NCI-H774 (cell line): ENCODE results near the gene SMPD3.

Source experiments
- DNase-seq: peaks from one replicate; lab custom pipeline; 2025; lab: John Stamatoyannopoulos, UW

SMPD3 gene

GRCh38 chr16:68380676-68381362, 67.5 kb downstream of the SMPD3 start:
- no peak for DNase-seq

- DNase-seq, result no peak
These were observed 68.0 kb downstream of the SMPD3 start for GRCh38 chr16:68380348-68380670.

- no peak for DNase-seq
These were observed 68.6 kb downstream of the SMPD3 start for GRCh38 chr16:68379472-68380347.

GRCh38 chr16:68378436-68379415, 69.6 kb downstream of the SMPD3 start:
- no peak for DNase-seq

- DNase-seq, result no peak
These were observed 70.5 kb downstream of the SMPD3 start for GRCh38 chr16:68377667-68378393.

- DNase-seq, result no peak
These were observed 71.1 kb downstream of the SMPD3 start for GRCh38 chr16:68377221-68377620.

- DNase-seq, result no peak
These were observed 71.7 kb downstream of the SMPD3 start for GRCh38 chr16:68376590-68376989.

GRCh38 chr16:68375801-68376536, 72.3 kb downstream of the SMPD3 start:
- no peak for DNase-seq

GRCh38 chr16:68374961-68375660, 73.2 kb downstream of the SMPD3 start:
- no peak for DNase-seq

GRCh38 chr16:68374246-68374805, 74.0 kb downstream of the SMPD3 start:
- DNase-seq, result no peak

GRCh38 chr16:68373528-68374245, 74.6 kb downstream of the SMPD3 start:
- DNase-seq, result no peak

GRCh38 chr16:68372806-68373205, 75.5 kb downstream of the SMPD3 start:
- DNase-seq, result no peak

GRCh38 chr16:68372381-68372720, 76.0 kb downstream of the SMPD3 start:
- DNase-seq, result no peak

GRCh38 chr16:68371706-68372380, 76.5 kb downstream of the SMPD3 start:
- DNase-seq, result no peak

- DNase-seq, result no peak
These were observed 77.0 kb downstream of the SMPD3 start for GRCh38 chr16:68371276-68371651.

GRCh38 chr16:68370581-68371275, 77.6 kb downstream of the SMPD3 start:
- DNase-seq, result no peak

GRCh38 chr16:68369697-68370580, 78.4 kb downstream of the SMPD3 start:
- DNase-seq, result no peak
